ENCODE data around the gene TAPT1.

The TAPT1 gene

DNA sequence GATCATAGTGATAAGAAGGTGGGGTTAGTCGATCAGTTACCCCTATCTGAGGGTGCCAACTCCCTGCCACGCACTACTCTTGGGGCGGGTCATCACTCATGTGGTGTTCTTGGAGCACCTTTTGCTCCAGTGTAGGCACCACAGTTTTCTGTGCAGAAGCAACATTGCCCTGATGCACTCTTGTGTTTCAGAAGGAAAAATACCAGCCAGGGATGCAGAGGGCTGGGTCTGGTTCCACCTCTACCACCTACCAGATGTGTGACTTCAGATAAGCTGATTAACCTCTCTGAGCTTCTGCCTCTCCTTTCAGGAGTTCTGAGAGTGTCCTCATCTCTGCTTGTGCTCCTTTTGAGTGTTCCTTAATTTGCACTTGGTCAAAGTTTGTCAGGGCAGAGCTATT lies 112.5 kb downstream of the TAPT1 start:
- Histone ChIP-seq H4K20me1 (ENCODE audit: insufficient read depth, low read length) (no peaks in the 10 kb centered on the region), H3K4me2 (ENCODE audit: low read length) (no peak overlapping the region), H3K9ac (ENCODE audit: low read length) (no peak overlapping the region), H3K27me3 (ENCODE audit: insufficient read depth, low read length) (no peaks in the 10 kb centered on the region), H2AFZ (ENCODE audit: low read length) (no peak overlapping the region), H3K36me3 (ENCODE audit: insufficient read depth, low read length) (no peaks in the 10 kb centered on the region), H3F3A (ENCODE audit: insufficient read depth, low read length) (no peaks in the 10 kb centered on the region), H3K79me2 (ENCODE audit: insufficient read depth, low read length) (no peaks in the 10 kb centered on the region), H3K9me3 (ENCODE audit: low read length) (no peaks in the 10 kb centered on the region), H3K4me1 (ENCODE audit: insufficient read depth, low read length, severe bottlenecking) (no peaks in the 10 kb centered on the region), H3K4me3 (ENCODE audit: low read depth, low read length, poor library complexity, severe bottlenecking) (no peak overlapping the region), H3K27ac (ENCODE audit: low read depth, low read length, poor library complexity, severe bottlenecking) (no peak overlapping the region), H3K9me2 (ENCODE audit: low read depth, low read length) (no peaks in the 10 kb centered on the region)
- TF ChIP-seq, protein P1, sequence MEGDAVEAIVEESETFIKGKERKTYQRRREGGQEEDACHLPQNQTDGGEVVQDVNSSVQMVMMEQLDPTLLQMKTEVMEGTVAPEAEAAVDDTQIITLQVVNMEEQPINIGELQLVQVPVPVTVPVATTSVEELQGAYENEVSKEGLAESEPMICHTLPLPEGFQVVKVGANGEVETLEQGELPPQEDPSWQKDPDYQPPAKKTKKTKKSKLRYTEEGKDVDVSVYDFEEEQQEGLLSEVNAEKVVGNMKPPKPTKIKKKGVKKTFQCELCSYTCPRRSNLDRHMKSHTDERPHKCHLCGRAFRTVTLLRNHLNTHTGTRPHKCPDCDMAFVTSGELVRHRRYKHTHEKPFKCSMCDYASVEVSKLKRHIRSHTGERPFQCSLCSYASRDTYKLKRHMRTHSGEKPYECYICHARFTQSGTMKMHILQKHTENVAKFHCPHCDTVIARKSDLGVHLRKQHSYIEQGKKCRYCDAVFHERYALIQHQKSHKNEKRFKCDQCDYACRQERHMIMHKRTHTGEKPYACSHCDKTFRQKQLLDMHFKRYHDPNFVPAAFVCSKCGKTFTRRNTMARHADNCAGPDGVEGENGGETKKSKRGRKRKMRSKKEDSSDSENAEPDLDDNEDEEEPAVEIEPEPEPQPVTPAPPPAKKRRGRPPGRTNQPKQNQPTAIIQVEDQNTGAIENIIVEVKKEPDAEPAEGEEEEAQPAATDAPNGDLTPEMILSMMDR (IDR thresholded peaks at IDR 0.05; ENCODE audit: low read length) = no peak
- TF ChIP-seq EZH2 (IDR thresholded peaks at IDR 0.05; ENCODE audit: borderline replicate concordance, low read length) = no peak

DNA sequence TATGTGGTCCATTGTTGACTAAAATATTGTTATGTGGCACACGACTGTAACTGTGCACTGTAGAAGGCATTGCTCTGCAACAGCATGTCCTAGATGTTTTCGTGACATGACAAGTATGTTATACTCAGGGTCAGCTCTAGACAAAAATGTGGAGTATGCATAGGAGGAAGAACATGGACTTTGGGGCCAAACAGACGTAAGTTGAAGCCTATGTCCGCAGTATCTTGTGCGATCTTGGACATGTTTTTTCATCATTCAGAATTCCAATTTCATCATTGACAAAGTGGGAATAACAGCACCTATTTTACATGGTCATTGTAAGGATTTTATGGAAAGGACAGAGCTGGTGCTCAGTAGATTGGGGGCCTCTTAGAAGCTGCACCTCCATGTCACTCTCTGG lies 114.7 kb downstream of the TAPT1 start:
- no peaks in the 10 kb centered on the region for H3K36me3 ChIP-seq (ENCODE audit: insufficient read depth, low read length)
- H3K4me2 ChIP-seq (ENCODE audit: low read length) = no peak overlapping the region
- no peak overlapping the region for H3K9ac ChIP-seq (ENCODE audit: low read length)
- no peaks in the 10 kb centered on the region for H3K79me2 ChIP-seq (ENCODE audit: insufficient read depth, low read length)
- no peaks in the 10 kb centered on the region for H3K4me1 ChIP-seq (ENCODE audit: insufficient read depth, low read length, severe bottlenecking)
- H3K27ac ChIP-seq (ENCODE audit: low read depth, low read length, poor library complexity, severe bottlenecking) = no peak overlapping the region
- no peak overlapping the region for H2AFZ ChIP-seq (ENCODE audit: low read length)
- no peaks in the 10 kb centered on the region for H3F3A ChIP-seq (ENCODE audit: insufficient read depth, low read length)
- H3K9me3 ChIP-seq (ENCODE audit: low read length) = no peaks in the 10 kb centered on the region
- H3K4me3 ChIP-seq (ENCODE audit: low read depth, low read length, poor library complexity, severe bottlenecking) = no peak overlapping the region
- no peaks in the 10 kb centered on the region for H4K20me1 ChIP-seq (ENCODE audit: insufficient read depth, low read length)
- no peaks in the 10 kb centered on the region for H3K27me3 ChIP-seq (ENCODE audit: insufficient read depth, low read length)
- H3K9me2 ChIP-seq (ENCODE audit: low read depth, low read length) = no peaks in the 10 kb centered on the region
- no peak for TF ChIP-seq EZH2 (IDR thresholded peaks at IDR 0.05; ENCODE audit: borderline replicate concordance, low read length)
- TF ChIP-seq, protein P1 (IDR thresholded peaks at IDR 0.05; ENCODE audit: low read length) = no peak

DNA sequence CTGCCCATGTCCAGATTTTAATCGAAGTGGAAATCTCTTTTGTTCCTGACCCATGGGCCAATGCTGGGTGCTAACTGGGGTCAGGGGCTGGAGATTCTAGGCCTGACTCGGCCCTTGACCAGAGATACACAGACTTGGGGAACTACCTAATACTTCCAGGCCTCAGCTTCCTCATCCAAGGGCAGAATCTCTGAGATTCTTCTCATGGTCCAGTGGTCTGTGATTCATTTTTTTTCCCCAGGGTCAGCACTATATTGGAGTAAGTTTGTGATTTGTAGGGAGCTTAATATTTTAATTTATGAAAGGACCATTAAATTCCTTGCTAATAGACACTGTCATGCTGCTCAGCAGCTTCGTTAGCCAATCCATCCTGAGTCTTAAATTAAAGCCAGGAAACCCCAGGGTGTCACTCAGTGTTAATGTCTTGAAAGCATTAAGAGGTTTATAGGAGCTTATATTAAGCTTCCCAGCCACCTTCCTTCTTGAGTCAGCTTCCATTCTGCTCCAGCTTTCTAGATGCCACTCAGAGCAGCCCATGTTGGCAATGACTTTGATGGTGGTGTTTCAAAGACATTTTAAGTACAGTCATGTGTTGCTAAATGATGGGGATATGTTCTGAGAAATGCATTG lies 115.5 kb downstream of the TAPT1 start:
- no peaks in the 10 kb centered on the region for H3K36me3 ChIP-seq (ENCODE audit: insufficient read depth, low read length)
- H3K9me3 ChIP-seq (ENCODE audit: low read length) = no peaks in the 10 kb centered on the region
- TF ChIP-seq, protein P1 (IDR thresholded peaks at IDR 0.05; ENCODE audit: low read length) = no peak
- TF ChIP-seq EZH2 (IDR thresholded peaks at IDR 0.05; ENCODE audit: borderline replicate concordance, low read length) = no peak
- H2AFZ ChIP-seq (ENCODE audit: low read length) = no peak overlapping the region
- no peaks in the 10 kb centered on the region for H3K27me3 ChIP-seq (ENCODE audit: insufficient read depth, low read length)
- no peaks in the 10 kb centered on the region for H3K79me2 ChIP-seq (ENCODE audit: insufficient read depth, low read length)
- no peak overlapping the region for H3K4me2 ChIP-seq (ENCODE audit: low read length)
- H3K27ac ChIP-seq (ENCODE audit: low read depth, low read length, poor library complexity, severe bottlenecking) = no peak overlapping the region
- H3K9me2 ChIP-seq (ENCODE audit: low read depth, low read length) = no peaks in the 10 kb centered on the region
- H3F3A ChIP-seq (ENCODE audit: insufficient read depth, low read length) = no peaks in the 10 kb centered on the region
- H3K4me3 ChIP-seq (ENCODE audit: low read depth, low read length, poor library complexity, severe bottlenecking) = no peak overlapping the region
- no peaks in the 10 kb centered on the region for H4K20me1 ChIP-seq (ENCODE audit: insufficient read depth, low read length)
- no peaks in the 10 kb centered on the region for H3K4me1 ChIP-seq (ENCODE audit: insufficient read depth, low read length, severe bottlenecking)
- no peak overlapping the region for H3K9ac ChIP-seq (ENCODE audit: low read length)

Measured in OCI-LY1 (cell line).